Epithelial cell of proximal tubule (primary cell): ENCODE results near the gene URB2. TPM values are rescaled to one million over a fixed set of nuclear protein-coding genes. Genes with fewer than 3 reads are reported as not detected.
A peak's percentile ranks its signal among the peaks of the same experiment; 100 is the strongest.

ENCODE experiments used
- DNase-seq: peaks from one replicate; pipeline ENCODE4 v3.0.0-alpha.2; 2011; ENCODE audit warnings: low read depth
- H3K4me3 ChIP-seq: 2 replicates; pipeline ENCODE4 v1.5.1; 2011; ENCODE audit warnings: low read depth, mild to moderate bottlenecking, low read length
- total RNA-seq: library from RNA; depleted of rRNA; stranded (reverse); fragments of >200 nt; gene quantifications from 2 replicates; pipeline ENCODE4 v1.2.3, GENCODE V29; 2015
- TF ChIP-seq, protein P1 (sequence below): conservative IDR thresholded peaks from 2 replicates; pipeline ENCODE4 v1.5.1; 2012; ENCODE audit warnings: low read depth, mild to moderate bottlenecking, low read length

The URB2 gene
- 10.3 and 17.3 TPM in 2 replicates for total RNA-seq

DNA sequence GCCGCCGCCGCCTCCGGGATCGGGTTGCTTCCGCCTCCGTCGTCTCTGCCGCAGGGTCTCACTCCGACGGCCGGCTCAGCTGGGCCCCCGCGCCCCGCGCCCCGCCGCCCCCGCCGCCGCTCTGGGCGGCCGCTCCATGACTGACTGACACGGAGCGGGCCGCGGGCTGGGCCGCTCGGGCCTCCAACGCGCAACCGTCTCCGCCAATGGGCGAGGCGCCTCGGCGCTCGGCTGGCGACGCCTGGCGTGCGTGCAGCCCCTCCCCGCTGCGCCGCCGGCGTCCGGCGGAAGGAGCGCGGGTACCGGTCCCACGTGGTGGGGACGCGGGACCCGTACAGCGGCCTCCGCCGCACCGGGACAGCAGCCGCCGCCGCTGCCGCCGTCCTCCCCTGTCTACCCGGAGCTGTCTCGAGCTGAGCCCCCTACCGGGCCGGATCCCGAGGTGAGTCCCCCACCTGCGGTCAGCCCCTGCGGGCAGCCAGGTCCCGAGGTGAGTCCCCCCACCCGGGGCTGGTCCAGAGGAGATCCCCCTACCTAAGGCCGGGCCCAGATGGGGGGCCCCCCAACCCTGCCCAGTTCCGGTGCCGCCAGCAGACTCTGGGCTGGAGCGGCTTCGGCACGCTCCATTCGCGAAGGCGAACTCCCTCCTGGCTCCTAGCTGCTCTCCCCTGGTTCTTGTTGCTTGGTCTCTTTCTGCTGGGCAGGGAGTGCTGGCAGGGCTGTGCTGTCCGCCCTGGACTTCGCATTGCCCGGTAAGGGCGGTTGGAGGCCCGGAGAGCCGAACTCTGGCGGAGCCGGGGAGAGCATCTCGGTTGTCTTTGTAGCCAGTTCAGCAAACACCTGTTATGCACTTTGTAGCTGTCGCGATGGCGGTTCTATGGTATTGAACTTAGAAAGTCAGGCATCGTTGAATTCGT, at the start of gene URB2, which contains the start of gene TAF5L:
Gene URB2, plus strand, starts transcription at position 333 of the 917 bp plus-strand sequence. CDS start 1,387 bp downstream, outside the sequence.
Gene TAF5L, minus strand, starts transcription at position 208 of the 917 bp plus-strand sequence. CDS start 11,640 bp downstream, outside the sequence.
- TF ChIP-seq, protein P1, sequence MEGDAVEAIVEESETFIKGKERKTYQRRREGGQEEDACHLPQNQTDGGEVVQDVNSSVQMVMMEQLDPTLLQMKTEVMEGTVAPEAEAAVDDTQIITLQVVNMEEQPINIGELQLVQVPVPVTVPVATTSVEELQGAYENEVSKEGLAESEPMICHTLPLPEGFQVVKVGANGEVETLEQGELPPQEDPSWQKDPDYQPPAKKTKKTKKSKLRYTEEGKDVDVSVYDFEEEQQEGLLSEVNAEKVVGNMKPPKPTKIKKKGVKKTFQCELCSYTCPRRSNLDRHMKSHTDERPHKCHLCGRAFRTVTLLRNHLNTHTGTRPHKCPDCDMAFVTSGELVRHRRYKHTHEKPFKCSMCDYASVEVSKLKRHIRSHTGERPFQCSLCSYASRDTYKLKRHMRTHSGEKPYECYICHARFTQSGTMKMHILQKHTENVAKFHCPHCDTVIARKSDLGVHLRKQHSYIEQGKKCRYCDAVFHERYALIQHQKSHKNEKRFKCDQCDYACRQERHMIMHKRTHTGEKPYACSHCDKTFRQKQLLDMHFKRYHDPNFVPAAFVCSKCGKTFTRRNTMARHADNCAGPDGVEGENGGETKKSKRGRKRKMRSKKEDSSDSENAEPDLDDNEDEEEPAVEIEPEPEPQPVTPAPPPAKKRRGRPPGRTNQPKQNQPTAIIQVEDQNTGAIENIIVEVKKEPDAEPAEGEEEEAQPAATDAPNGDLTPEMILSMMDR = no peak
- H3K4me3 ChIP-seq = peak within 1 kb of the TSS; percentile 100
- DNase-seq = no peak

DNA sequence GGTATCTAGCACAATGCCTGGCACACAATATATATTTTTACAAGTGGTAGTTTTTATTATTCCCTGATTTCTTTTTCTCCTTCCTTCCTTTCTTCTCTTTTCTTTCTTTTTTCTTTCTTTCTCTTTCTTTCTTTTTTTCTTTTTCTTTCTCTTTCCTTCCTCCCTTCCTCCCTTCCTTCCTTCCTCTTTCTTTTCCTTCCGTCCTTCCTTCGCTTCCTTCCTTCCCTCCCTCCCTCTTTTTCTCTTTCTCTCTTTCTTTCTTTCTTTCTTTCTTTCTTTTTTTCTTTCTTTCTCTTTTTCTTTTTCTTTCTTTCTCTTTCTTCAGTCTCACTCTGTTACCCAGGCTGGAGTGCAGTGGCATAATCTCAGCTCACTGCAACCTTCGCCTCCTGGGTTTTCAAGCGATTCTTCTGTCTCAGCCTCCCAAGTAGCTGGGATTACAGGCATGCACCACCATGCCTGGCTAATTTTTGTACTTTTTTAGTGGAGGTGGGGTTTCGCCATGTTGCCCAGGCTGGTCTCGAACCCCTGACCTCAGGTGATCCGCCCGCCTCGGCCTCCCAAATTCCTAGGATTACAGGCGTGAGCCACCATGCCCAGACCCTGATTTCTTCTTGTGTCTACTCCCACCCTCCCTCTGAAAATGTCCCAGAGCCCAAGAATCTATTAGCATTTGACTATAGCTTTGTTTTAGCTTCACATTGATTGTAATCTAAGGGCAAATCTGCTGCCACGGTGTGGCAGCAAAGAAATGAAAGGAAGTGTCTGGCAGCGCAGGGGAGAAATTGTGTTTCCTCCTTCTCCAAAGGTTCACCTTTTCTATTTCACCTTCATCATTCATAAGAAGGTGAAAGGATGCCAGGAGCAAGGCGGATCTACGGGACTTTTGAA, 47.6 kb upstream of the URB2 start:
- TF ChIP-seq, protein P1 = peak; percentile 29
- DNase-seq = no peak
- peak overlapping the region; percentile 33 for H3K4me3 ChIP-seq

DNA sequence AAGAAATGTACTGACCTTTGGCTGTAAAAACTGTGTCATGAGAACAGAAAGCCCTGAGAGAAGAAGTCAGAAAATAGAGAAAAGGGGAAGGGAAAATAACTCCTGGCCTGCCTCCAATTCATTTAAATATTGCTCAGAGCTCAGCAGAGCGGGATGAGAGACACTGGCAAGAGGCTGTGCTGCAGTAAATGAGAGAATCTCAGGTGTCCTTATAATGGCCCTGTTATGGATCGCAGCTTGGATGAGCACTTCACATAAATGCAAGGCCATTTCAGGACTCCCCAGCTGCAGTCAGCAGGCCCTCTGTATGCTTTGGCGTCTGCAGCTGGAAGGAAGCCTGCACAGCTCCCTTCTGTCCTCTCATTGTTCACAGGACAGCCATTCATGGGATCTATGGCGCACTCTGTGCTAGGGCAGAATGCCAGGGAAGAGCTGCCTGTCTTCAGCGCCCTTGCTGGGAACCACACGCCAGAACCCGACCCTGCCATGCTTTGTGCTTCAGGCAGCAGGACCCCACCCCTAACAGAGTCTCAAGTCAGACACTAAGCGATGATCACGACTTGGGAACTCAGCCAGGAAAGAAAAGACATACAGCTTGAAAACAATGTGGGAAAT, 46.9 kb upstream of the URB2 start:
- no peak for DNase-seq
- peak overlapping the region; percentile 33 for H3K4me3 ChIP-seq
- TF ChIP-seq, protein P1 = no peak

DNA sequence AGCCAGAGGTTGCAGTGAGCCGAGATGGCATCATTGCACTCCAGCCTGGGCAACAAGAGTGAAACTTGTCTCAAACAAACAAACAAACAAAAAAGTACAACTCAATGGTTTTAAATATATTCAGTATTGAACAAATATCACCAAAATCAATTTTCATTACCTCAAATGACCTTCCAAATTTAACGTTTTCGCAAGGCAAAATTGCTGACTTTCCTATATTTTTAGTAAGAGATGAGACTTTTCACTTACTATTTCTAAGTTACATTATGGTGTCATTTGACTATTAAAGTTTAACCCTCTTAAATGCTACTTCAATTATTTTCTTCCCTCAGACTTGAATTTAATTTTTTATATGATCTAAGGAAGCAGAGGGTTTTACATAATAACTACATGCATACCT, 44.6 kb upstream of the URB2 start:
- no peak overlapping the region for H3K4me3 ChIP-seq
- TF ChIP-seq, protein P1 = no peak
- DNase-seq = no peak

DNA sequence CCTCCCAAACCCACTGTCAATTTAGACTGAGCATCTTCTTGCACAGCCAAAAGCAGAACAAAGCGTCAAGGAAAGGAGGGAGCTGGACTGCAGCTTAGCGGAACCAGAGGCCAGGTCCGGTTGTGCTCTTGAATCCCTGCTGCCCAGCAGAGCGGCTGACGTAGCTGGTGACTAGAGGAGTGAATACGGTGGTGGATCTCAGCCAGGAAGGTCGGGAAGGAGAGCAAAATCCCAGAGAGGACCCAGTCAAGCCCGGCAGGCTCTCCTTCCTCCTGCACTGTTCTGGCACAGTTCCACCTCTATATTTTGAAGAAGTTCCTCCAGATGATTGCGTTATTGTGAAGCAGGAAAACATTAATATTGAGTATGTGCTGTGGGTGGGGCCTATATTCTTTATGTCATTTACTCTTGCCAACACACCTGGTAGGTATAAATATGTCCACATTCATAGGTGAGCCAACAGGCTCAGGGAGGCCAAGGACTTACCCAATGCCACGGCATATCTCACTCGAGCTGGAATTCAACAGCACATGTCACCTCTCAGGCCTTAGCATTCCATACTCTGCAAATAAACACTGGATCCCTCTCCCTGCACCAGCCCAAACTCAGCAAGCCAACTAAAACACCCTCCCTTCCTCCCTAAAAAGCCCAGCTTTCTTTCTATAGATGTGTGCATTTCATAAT, 43.9 kb upstream of the URB2 start:
- DNase-seq = no peak
- H3K4me3 ChIP-seq = no peak overlapping the region
- TF ChIP-seq, protein P1 = no peak

DNA sequence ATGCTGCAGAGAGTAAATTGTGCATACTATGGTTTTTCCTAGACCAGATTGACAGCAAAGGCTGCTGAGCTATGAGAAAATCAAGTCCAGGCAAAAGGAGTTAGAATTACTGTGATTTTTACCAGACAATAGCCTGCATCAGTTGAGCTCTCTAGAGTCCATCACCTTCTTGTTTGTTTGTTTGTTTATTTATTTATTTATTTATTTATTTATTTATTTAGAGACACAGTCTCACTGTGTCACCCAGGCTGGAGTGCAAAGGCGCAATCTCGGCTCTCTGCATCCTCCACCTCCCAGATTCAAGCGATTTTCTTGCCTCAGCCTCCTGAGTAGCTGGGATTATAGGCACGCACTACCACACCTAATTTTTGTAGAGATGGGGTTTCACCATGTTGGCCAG, 43.3 kb upstream of the URB2 start:
- TF ChIP-seq, protein P1 = no peak
- H3K4me3 ChIP-seq = no peak overlapping the region
- no peak for DNase-seq
